PC-9 (cell line): ENCODE measurements around the gene KLC3. TPM values are rescaled to one million over a fixed set of nuclear protein-coding genes. Genes with fewer than 3 reads are reported as not detected.
A peak's percentile ranks its signal among the peaks of the same experiment; 100 is the strongest.

ENCODE experiments used
- Bru-seq: library from RNA; stranded (reverse); fragments of 400-500 nt; gene quantifications from one replicate; lab custom pipeline; 2021; lab: Mats Ljungman, UMichigan
- BruChase-seq, 2 experiments: library from RNA; stranded (reverse); fragments of 400-500 nt; gene quantifications; one replicate each; lab custom pipeline; 2021; lab: Mats Ljungman, UMichigan
- BruUV-seq: library from RNA; stranded (reverse); fragments of 400-500 nt; replicated peaks from 2 replicates; lab custom pipeline; 2021; lab: Mats Ljungman, UMichigan
- CTCF ChIA-PET: fragments of 300-600 bp; sonication (Branson Sonifier 250); formaldehyde crosslinking; loops from one replicate; lab custom pipeline; 2022; ENCODE audit warnings: antibody characterized with exemption; lab: Charles Lee
- POLR2A ChIA-PET: fragments of 300-600 bp; sonication (Branson Sonifier 250); formaldehyde crosslinking; loops from one replicate; lab custom pipeline; 2022; ENCODE audit warnings: antibody characterized with exemption; ENCODE audit not compliant: unreplicated experiment; lab: Charles Lee
- DNase-seq, 2 experiments: peaks; one replicate each; pipeline versions ENCODE4 v3.0.0 to v3.0.0-alpha.2; 2015 to 2022; ENCODE audit warnings: mixed read lengths in 1 of 2
- H2AFZ ChIP-seq: fragments of 200-600 bp; sonication (generic); 2 replicates; pipeline ENCODE4 v1.8.1; 2017; ENCODE audit warnings: antibody characterized with exemption
- H3F3A ChIP-seq: fragments of 200-600 bp; sonication (generic); 2 replicates; pipeline ENCODE4 v1.8.1; 2017; ENCODE audit warnings: antibody characterized with exemption, mild to moderate bottlenecking, low read depth; ENCODE audit not compliant: insufficient read depth
- H3K27ac ChIP-seq: fragments of 200-600 bp; sonication (generic); 2 replicates; pipeline ENCODE4 v1.6.1; 2016; ENCODE audit warnings: mixed run types
- H3K27me3 ChIP-seq: fragments of 200-600 bp; sonication (generic); 2 replicates; pipeline ENCODE4 v1.6.1; 2016; ENCODE audit warnings: low read depth, mixed run types; ENCODE audit not compliant: insufficient read depth
- H3K36me3 ChIP-seq: fragments of 200-600 bp; sonication (generic); 2 replicates; pipeline ENCODE4 v1.6.1; 2016; ENCODE audit warnings: low read depth, mixed run types
- H3K4me1 ChIP-seq: fragments of 200-600 bp; sonication (generic); replicated peaks from 2 replicates; pipeline ENCODE4 v1.6.1; 2016; ENCODE audit warnings: mixed run types; ENCODE audit not compliant: insufficient read depth
- H3K4me2 ChIP-seq: fragments of 200-600 bp; sonication (generic); 2 replicates; pipeline ENCODE4 v1.6.1; 2017; ENCODE audit warnings: mixed run types
- H3K4me3 ChIP-seq: fragments of 200-600 bp; sonication (generic); 2 replicates; pipeline ENCODE4 v1.6.1; 2016; ENCODE audit warnings: mixed run types
- H3K79me2 ChIP-seq: fragments of 200-600 bp; sonication (generic); 2 replicates; pipeline ENCODE4 v1.6.1; 2017; ENCODE audit warnings: low read depth, mixed run types
- H3K9me2 ChIP-seq: fragments of 200-600 bp; sonication (generic); 2 replicates; pipeline ENCODE4 v1.8.1; 2017; ENCODE audit warnings: mild to moderate bottlenecking; ENCODE audit not compliant: insufficient read depth
- H3K9me3 ChIP-seq: fragments of 200-600 bp; sonication (generic); 2 replicates; pipeline ENCODE4 v1.8.1; 2016; ENCODE audit warnings: low read depth; ENCODE audit not compliant: insufficient read depth
- H4K20me1 ChIP-seq: fragments of 200-600 bp; sonication (generic); 2 replicates; pipeline ENCODE4 v1.8.1; 2017; ENCODE audit not compliant: insufficient read depth
- EZH2 ChIP-seq: fragments of 200-600 bp; sonication (generic); IDR thresholded peaks from 2 replicates; pipeline ENCODE4 v1.8.0; 2017; ENCODE audit warnings: antibody characterized with exemption, low read depth
- intact Hi-C: fragments of 100-400 bp; cut with micrococcal nuclease; formaldehyde crosslinking; loops from one replicate; pipeline ENCODE4 v1.10.0; 2022; ENCODE audit not compliant: unreplicated experiment
- long read RNA-seq: library from polyadenylated mRNA; stranded (forward); transcript quantifications from one replicate; pipeline ENCODE4 v2.0.0, GENCODE V29; 2022
- total RNA-seq: library from RNA; stranded (reverse); gene quantifications from 2 replicates; pipeline ENCODE4 v1.2.3, GENCODE V29; 2021
- TF ChIP-seq, protein P1 (sequence below): fragments of 200-600 bp; sonication (generic); conservative IDR thresholded peaks from 2 replicates; pipeline ENCODE4 v1.6.1; 2017; ENCODE audit warnings: mixed run types, antibody characterized with exemption, mild to moderate bottlenecking, moderate library complexity

KLC3 gene
- total RNA-seq (20.6 and 30.7 TPM in 2 replicates), Bru-seq, nascent RNA (percentile 42 among the genes with signal in this experiment), BruChase-seq, experiment 1, labeled RNA remaining after a 2-hour chase (percentile 51 among the genes with signal in this experiment), BruChase-seq, experiment 2, labeled RNA remaining after a 6-hour chase (percentile 58 among the genes with signal in this experiment)
- long read RNA-seq, transcript KLC3-201 (13 exons, 1,780 nt), result major isoform, 50 of 66 reads
- long read RNA-seq, partial matches to known transcripts, result 4 of 66 reads
- long read RNA-seq, other reads (novel, unspliced or antisense), result 10 of 66 reads

GRCh38 chr19:45340232-45340898, at the start of gene KLC3:
Gene KLC3 (plus strand): TSS chr19:45340750. CDS start chr19:45345542, 4,792 bp downstream.
- Histone ChIP-seq H3K79me2 (no peaks in the 10 kb centered on the region), H3K4me1 (peaks cover 8% of the 10 kb centered on the region), H3K9me3 (no peaks in the 10 kb centered on the region; the same call in 1 of the 2 replicates), H3K4me2 (peak within 1 kb of the TSS; percentile 78), H3K4me3 (peak within 1 kb of the TSS; percentile 56), H3K36me3 (no peaks in the 10 kb centered on the region), H3K27ac (no peak within 1 kb of the TSS), H4K20me1 (no peaks in the 10 kb centered on the region), H3F3A (peaks cover 34% of the 10 kb centered on the region), H3K9me2 (no peaks in the 10 kb centered on the region), H2AFZ (peak within 1 kb of the TSS; percentile 75), H3K27me3 (no peaks in the 10 kb centered on the region)
- CTCF ChIA-PET, result no interaction called here
- DNase-seq, result peak; percentile 50 to 85
- POLR2A ChIA-PET, result interaction anchor here (0.7 kb wide), 1 partner anchor 800 kb away, joined by 7 read pairs; no protein-coding TSS in a partner anchor
- intact Hi-C loops, result no loop called here
- TF ChIP-seq, protein P1, sequence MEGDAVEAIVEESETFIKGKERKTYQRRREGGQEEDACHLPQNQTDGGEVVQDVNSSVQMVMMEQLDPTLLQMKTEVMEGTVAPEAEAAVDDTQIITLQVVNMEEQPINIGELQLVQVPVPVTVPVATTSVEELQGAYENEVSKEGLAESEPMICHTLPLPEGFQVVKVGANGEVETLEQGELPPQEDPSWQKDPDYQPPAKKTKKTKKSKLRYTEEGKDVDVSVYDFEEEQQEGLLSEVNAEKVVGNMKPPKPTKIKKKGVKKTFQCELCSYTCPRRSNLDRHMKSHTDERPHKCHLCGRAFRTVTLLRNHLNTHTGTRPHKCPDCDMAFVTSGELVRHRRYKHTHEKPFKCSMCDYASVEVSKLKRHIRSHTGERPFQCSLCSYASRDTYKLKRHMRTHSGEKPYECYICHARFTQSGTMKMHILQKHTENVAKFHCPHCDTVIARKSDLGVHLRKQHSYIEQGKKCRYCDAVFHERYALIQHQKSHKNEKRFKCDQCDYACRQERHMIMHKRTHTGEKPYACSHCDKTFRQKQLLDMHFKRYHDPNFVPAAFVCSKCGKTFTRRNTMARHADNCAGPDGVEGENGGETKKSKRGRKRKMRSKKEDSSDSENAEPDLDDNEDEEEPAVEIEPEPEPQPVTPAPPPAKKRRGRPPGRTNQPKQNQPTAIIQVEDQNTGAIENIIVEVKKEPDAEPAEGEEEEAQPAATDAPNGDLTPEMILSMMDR, result no peak
- TF ChIP-seq EZH2, result no peak
- no TSS peak for BruUV-seq

GRCh38 chr19:45291834-45292233, 48.7 kb upstream of the KLC3 start:
- Histone ChIP-seq H3K4me1 (no peaks in the 10 kb centered on the region), H2AFZ (no peak overlapping the region), H3K79me2 (no peaks in the 10 kb centered on the region), H3K4me2 (no peak overlapping the region), H3K4me3 (no peak overlapping the region), H3K9me2 (no peaks in the 10 kb centered on the region), H3K27ac (no peak overlapping the region), H3F3A (no peaks in the 10 kb centered on the region), H3K36me3 (0 out of 2 replicates have a peak, but pooled peaks cover 4% of the 10 kb centered on the region), H3K27me3 (no peaks in the 10 kb centered on the region), H4K20me1 (no peaks in the 10 kb centered on the region), H3K9me3 (no peaks in the 10 kb centered on the region)
- ChIA-PET CTCF (no interaction called here), POLR2A (no interaction called here)
- no peak for DNase-seq
- BruUV-seq, result no TSS peak
- TF ChIP-seq EZH2, result no peak
- TF ChIP-seq, protein P1, result no peak
- intact Hi-C loops, result no loop called here

DNA sequence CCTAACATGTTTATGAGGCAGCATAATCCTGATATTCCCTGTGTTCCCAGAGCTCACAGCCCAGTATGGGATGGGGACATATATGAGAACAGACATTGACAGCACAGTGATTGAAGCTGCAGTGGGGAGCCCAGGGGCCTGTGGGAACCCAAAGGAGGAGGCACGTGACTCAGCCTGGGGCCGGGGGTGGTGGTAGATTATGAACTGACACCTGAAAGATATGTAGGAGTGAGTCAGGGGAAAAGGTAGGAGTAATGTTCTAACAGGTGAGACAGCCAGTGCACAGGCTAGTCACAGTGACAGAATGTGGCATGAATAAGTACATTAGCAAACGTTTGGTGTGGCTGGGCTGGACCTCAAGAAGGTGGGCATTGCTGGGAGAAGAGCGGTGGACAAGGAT, 46.9 kb upstream of the KLC3 start:
- POLR2A ChIA-PET, result no interaction called here
- Histone ChIP-seq H3K4me1 (no peaks in the 10 kb centered on the region), H3K36me3 (0 out of 2 replicates have a peak, but pooled peaks cover 4% of the 10 kb centered on the region), H3K9me2 (no peaks in the 10 kb centered on the region), H3K4me2 (no peak overlapping the region), H3K4me3 (no peak overlapping the region), H3K27me3 (no peaks in the 10 kb centered on the region), H3K79me2 (no peaks in the 10 kb centered on the region), H2AFZ (no peak overlapping the region), H3K27ac (no peak overlapping the region), H3F3A (no peaks in the 10 kb centered on the region), H4K20me1 (no peaks in the 10 kb centered on the region), H3K9me3 (no peaks in the 10 kb centered on the region)
- CTCF ChIA-PET, result no interaction called here
- DNase-seq, result no peak
- intact Hi-C loops, result no loop called here
- TF ChIP-seq EZH2, result no peak
- TF ChIP-seq, protein P1, result no peak
- no TSS peak for BruUV-seq
